H9 (cell line): ENCODE results near the gene TNC. TPM values are rescaled to one million over a fixed set of nuclear protein-coding genes. Genes with fewer than 3 reads are reported as not detected.

Source experiments
- DNase-seq: peaks from one replicate; pipeline ENCODE4 v3.0.0-alpha.2; 2017
- H2AFZ ChIP-seq: one replicate; pipeline ENCODE4 v1.6.1; 2013; ENCODE audit warnings: mild to moderate bottlenecking, low read length, control low read depth, moderate library complexity
- H2AK5ac ChIP-seq: 2 replicates; pipeline ENCODE4 v1.6.1; 2013; ENCODE audit warnings: low read length, control low read depth, mixed read lengths; ENCODE audit not compliant: insufficient read length
- H2BK120ac ChIP-seq: one replicate; pipeline ENCODE4 v1.6.1; 2013; ENCODE audit warnings: low read depth, mild to moderate bottlenecking, low read length, control low read depth, inconsistent platforms; ENCODE audit not compliant: poor library complexity, severe bottlenecking
- H2BK12ac ChIP-seq: 2 replicates; pipeline ENCODE4 v1.6.1; 2013; ENCODE audit warnings: low read length, control low read depth, mixed read lengths, low read depth; ENCODE audit not compliant: insufficient read length
- H2BK15ac ChIP-seq: 2 replicates; pipeline ENCODE4 v1.6.1; 2013; ENCODE audit warnings: low read depth, low read length, control low read depth
- H2BK20ac ChIP-seq: one replicate; pipeline ENCODE4 v1.6.1; 2013; ENCODE audit warnings: low read depth, mild to moderate bottlenecking, low read length, control low read depth, inconsistent platforms; ENCODE audit not compliant: poor library complexity, severe bottlenecking
- H2BK5ac ChIP-seq: 2 replicates; pipeline ENCODE4 v1.6.1; 2013; ENCODE audit warnings: low read length, control low read depth, mixed read lengths; ENCODE audit not compliant: insufficient read length
- H3K14ac ChIP-seq: 2 replicates; pipeline ENCODE4 v1.6.1; 2013; ENCODE audit warnings: low read length, control low read depth; ENCODE audit not compliant: insufficient read depth
- H3K18ac ChIP-seq: 2 replicates; pipeline ENCODE4 v1.6.1; 2013; ENCODE audit warnings: low read depth, mild to moderate bottlenecking, mixed read lengths, low read length, control low read depth; ENCODE audit not compliant: insufficient read length
- H3K23ac ChIP-seq: 2 replicates; pipeline ENCODE4 v1.6.1; 2013; ENCODE audit warnings: low read length, control low read depth, mixed read lengths, low read depth; ENCODE audit not compliant: insufficient read length
- H3K23me2 ChIP-seq: 2 replicates; pipeline ENCODE4 v1.6.1; 2013; ENCODE audit warnings: low read depth, mild to moderate bottlenecking, mixed read lengths, low read length, control low read depth; ENCODE audit not compliant: insufficient read length, poor library complexity, severe bottlenecking
- H3K27ac ChIP-seq: 2 replicates; pipeline ENCODE4 v1.5.1; 2013; ENCODE audit warnings: low read length, control low read depth, mixed read lengths, low read depth; ENCODE audit not compliant: insufficient read length
- H3K27me3 ChIP-seq: 2 replicates; pipeline ENCODE4 v1.6.1; 2013; ENCODE audit warnings: low read length, control low read depth, inconsistent platforms; ENCODE audit not compliant: insufficient read depth
- H3K4ac ChIP-seq: 2 replicates; pipeline ENCODE4 v1.6.1; 2013; ENCODE audit warnings: low read depth, mild to moderate bottlenecking, control low read depth, inconsistent platforms, low read length, moderate library complexity
- H3K4me1 ChIP-seq: 2 replicates; pipeline ENCODE4 v1.6.1; 2013; ENCODE audit warnings: low read length, control low read depth, inconsistent platforms; ENCODE audit not compliant: insufficient read depth
- H3K4me2 ChIP-seq: 2 replicates; pipeline ENCODE4 v1.6.1; 2013; ENCODE audit warnings: low read length, control low read depth, mixed read lengths; ENCODE audit not compliant: insufficient read length, insufficient read depth
- H3K56ac ChIP-seq: 2 replicates; pipeline ENCODE4 v1.6.1; 2013; ENCODE audit warnings: low read depth, mild to moderate bottlenecking, mixed read lengths, low read length, control low read depth; ENCODE audit not compliant: insufficient read length
- H3K79me1 ChIP-seq: 2 replicates; pipeline ENCODE4 v1.6.1; 2013; ENCODE audit warnings: low read depth, mild to moderate bottlenecking, moderate library complexity, low read length, control low read depth, inconsistent platforms; ENCODE audit not compliant: insufficient read depth, poor library complexity, severe bottlenecking
- H3K79me2 ChIP-seq: 2 replicates; pipeline ENCODE4 v1.6.1; 2013; ENCODE audit warnings: low read length, control low read depth, inconsistent platforms; ENCODE audit not compliant: insufficient read depth
- H3K9ac ChIP-seq: 2 replicates; pipeline ENCODE4 v1.6.1; 2013; ENCODE audit warnings: low read length, control low read depth, mixed read lengths; ENCODE audit not compliant: insufficient read length; ENCODE audit errors: extremely low read depth
- H3K9me3 ChIP-seq: one replicate; pipeline ENCODE4 v1.6.1; 2013; ENCODE audit warnings: low read depth, low read length, inconsistent platforms; ENCODE audit not compliant: control insufficient read depth
- H3T11ph ChIP-seq: one replicate; pipeline ENCODE4 v1.6.1; 2013; ENCODE audit warnings: mild to moderate bottlenecking, low read length, control low read depth, inconsistent platforms
- H4K20me1 ChIP-seq: one replicate; pipeline ENCODE4 v1.6.1; 2013; ENCODE audit not compliant: control insufficient read depth, insufficient read length, insufficient read depth
- H4K5ac ChIP-seq: 2 replicates; pipeline ENCODE4 v1.6.1; 2013; ENCODE audit warnings: low read depth, mild to moderate bottlenecking, mixed read lengths, low read length, control low read depth; ENCODE audit not compliant: insufficient read length
- H4K8ac ChIP-seq: replicated peaks from 2 replicates; pipeline ENCODE4 v1.6.1; 2013; ENCODE audit warnings: low read length, control low read depth, mixed read lengths, low read depth; ENCODE audit not compliant: insufficient read length
- H4K91ac ChIP-seq: 2 replicates; pipeline ENCODE4 v1.6.1; 2013; ENCODE audit warnings: low read depth, mild to moderate bottlenecking, moderate library complexity, mixed read lengths, low read length, control low read depth; ENCODE audit not compliant: insufficient read length
- H3K27ac Mint-ChIP-seq, 3 experiments: 2 replicates in 2 of 3; 3 replicates in 1 of 3; pipeline ENCODE4 v1.8.0; 2020 to 2021; ENCODE audit warnings: mixed read lengths in 3 of 3, mild to moderate bottlenecking in 1 of 3, moderate library complexity in 1 of 3
- H3K27me3 Mint-ChIP-seq: 2 replicates; pipeline ENCODE4 v1.8.0; 2021; ENCODE audit warnings: low read depth, mild to moderate bottlenecking, moderate library complexity, mixed read lengths
- H3K36me3 Mint-ChIP-seq, 3 experiments: 2 replicates in 2 of 3; 3 replicates in 1 of 3; pipeline ENCODE4 v1.8.0; 2020 to 2021; ENCODE audit warnings: low read depth in 3 of 3, mixed read lengths in 3 of 3; ENCODE audit not compliant: insufficient read depth in 1 of 3
- H3K4me1 Mint-ChIP-seq, 2 experiments: 2 replicates each; pipeline ENCODE4 v1.8.0; 2020; ENCODE audit warnings: mixed read lengths in 2 of 2
- H3K4me3 Mint-ChIP-seq, 2 experiments: 2 replicates in 1 of 2; 3 replicates in 1 of 2; pipeline ENCODE4 v1.8.0; 2020 to 2021; ENCODE audit warnings: mild to moderate bottlenecking in 2 of 2, mixed read lengths in 2 of 2, moderate library complexity in 1 of 2
- H3K9me3 Mint-ChIP-seq, 2 experiments: 2 replicates in 1 of 2; 3 replicates in 1 of 2; pipeline ENCODE4 v1.8.0; 2020; ENCODE audit warnings: mild to moderate bottlenecking in 2 of 2, mixed read lengths in 2 of 2, moderate library complexity in 1 of 2
- CTCF ChIP-seq: fragments of 200-600 bp; sonication (generic); conservative IDR thresholded peaks from 3 replicates; pipeline ENCODE4 v1.8.0; 2021; ENCODE audit warnings: antibody characterized with exemption, mild to moderate bottlenecking
- WGBS: extraction: QIAGEN DNeasy Blood & Tissue Kit; methylation state at CpG from one replicate; pipeline ENCODE4 v1.1.7; 2013; ENCODE audit warnings: missing lambda C conversion rate, low lambda C conversion rate, mixed read lengths; ENCODE audit not compliant: insufficient read length; ENCODE audit errors: extremely low coverage; 5-methylcytosine and 5-hydroxymethylcytosine counted together
- long read RNA-seq: library from polyadenylated mRNA; unstranded; transcript quantifications from one replicate; pipeline ENCODE4 v2.0.0, GENCODE V29; 2020
- total RNA-seq: library from RNA; stranded (reverse); gene quantifications from 2 replicates; pipeline ENCODE4 v1.2.1, GENCODE V29; 2021

Gene TNC
- total RNA-seq: 0.63 and 0.88 TPM in 2 replicates
- long read RNA-seq: 0 reads

GRCh38 chr9:115117999-115118878 lies at the start of gene TNC:
Gene TNC (minus strand): TSS chr9:115118157. CDS start chr9:115091018, 27,139 bp downstream.
- peaks cover 14% of the 10 kb centered on the region; the same call in 1 of the 2 replicates for H3K27me3 ChIP-seq

More at GRCh38 chr9:115117999-115118878, at the start of gene TNC:
- no peak within 1 kb of the TSS for H3K56ac ChIP-seq
- H3K27ac Mint-ChIP-seq: peak within 1 kb of the TSS in 1 of 3 experiments; percentile 32; a peak in 1 of 7 replicates
- peak; percentile 77 for DNase-seq
- no peak within 1 kb of the TSS for H3K18ac ChIP-seq
- no peaks in the 10 kb centered on the region; the same call in 1 of the 2 replicates for H3K4me1 ChIP-seq
- H2BK120ac ChIP-seq: no peak within 1 kb of the TSS
- H2AK5ac ChIP-seq: no peak within 1 kb of the TSS
- no peak within 1 kb of the TSS for H2BK5ac ChIP-seq
- no peak within 1 kb of the TSS for H3K4ac ChIP-seq
- H3K79me2 ChIP-seq: no peaks in the 10 kb centered on the region
- H3K14ac ChIP-seq: no peak within 1 kb of the TSS; the same call in 1 of the 2 replicates
- H3K79me1 ChIP-seq: no peaks in the 10 kb centered on the region
- H4K5ac ChIP-seq: no peak within 1 kb of the TSS
- H3K23me2 ChIP-seq: peaks cover 9% of the 10 kb centered on the region
- no peak within 1 kb of the TSS for H3K23ac ChIP-seq
- H4K8ac ChIP-seq: no peak within 1 kb of the TSS
- TF ChIP-seq CTCF: no peak
- no peak within 1 kb of the TSS for H4K91ac ChIP-seq
- H2BK12ac ChIP-seq: no peak within 1 kb of the TSS
- peak within 1 kb of the TSS; percentile 52 to 83 for H3K4me3 Mint-ChIP-seq
- no peak within 1 kb of the TSS for H3T11ph ChIP-seq
- peaks cover 22 to 58% of the 10 kb centered on the region in 2 experiments for H3K4me1 Mint-ChIP-seq
- no peak within 1 kb of the TSS for H3K27ac ChIP-seq
- no peaks in the 10 kb centered on the region; a peak in 1 of 7 replicates for H3K36me3 Mint-ChIP-seq
- H3K4me2 ChIP-seq: peak within 1 kb of the TSS; percentile 85
- H3K9ac ChIP-seq: peak within 1 kb of the TSS; percentile 10
- no peak within 1 kb of the TSS for H2BK20ac ChIP-seq
- no peaks in the 10 kb centered on the region; a peak in 1 of 5 replicates for H3K9me3 Mint-ChIP-seq
- H3K27me3 Mint-ChIP-seq: peaks cover 98% of the 10 kb centered on the region
- no peak within 1 kb of the TSS for H2AFZ ChIP-seq
- WGBS: no CpG with 5 or more reads among the region's 37 CpGs
- H4K20me1 ChIP-seq: no peaks in the 10 kb centered on the region
- no peaks in the 10 kb centered on the region for H3K9me3 ChIP-seq
- H2BK15ac ChIP-seq: no peak within 1 kb of the TSS
